GM19463 (cell line): ENCODE results near the gene CFAP74.

ENCODE experiments used
- ATAC-seq: cut with Tn5 transposase; IDR thresholded peaks from one replicate; pipeline ENCODE4 v1.9.1; 2021; ENCODE audit warnings: mild to moderate bottlenecking, moderate library complexity; ENCODE audit not compliant: unreplicated experiment

Gene CFAP74

DNA sequence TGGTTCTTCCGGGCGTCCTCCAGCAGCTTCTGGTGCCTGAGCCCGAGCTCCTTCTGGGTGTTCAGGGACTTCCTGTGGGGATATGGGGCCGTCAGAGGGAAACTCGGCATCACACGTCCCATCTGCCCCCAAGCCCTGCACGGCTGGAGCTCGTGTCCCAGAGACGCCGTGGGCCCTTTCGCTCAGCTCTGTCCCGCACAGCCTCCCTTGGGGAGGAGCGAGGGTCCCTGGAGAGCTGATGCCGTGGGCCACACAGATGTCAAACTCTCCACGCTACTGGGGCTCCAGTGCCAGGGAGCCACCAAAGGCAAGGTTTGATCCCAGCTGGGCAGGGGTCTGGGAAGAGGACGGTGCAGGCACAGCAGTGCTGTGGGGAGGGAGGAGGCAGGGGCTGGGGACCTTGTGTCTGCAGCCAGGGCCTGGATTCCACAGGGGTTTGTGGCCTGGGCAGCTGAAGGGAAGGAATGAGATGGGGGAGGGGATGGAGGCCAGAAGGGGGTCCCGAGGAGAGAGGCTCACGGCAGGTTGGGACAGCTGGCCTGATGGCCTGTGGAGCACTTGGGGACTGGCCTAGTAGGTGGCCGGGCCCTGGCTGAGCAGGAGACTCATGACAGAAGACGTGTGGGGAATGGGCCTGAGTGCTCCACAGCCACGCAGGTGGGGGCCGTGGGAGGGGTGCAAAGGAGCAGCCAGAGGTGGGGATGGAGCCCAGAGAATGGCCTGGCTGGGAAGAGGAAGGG is 30.4 kb downstream of the CFAP74 start:
- no peak for ATAC-seq

DNA sequence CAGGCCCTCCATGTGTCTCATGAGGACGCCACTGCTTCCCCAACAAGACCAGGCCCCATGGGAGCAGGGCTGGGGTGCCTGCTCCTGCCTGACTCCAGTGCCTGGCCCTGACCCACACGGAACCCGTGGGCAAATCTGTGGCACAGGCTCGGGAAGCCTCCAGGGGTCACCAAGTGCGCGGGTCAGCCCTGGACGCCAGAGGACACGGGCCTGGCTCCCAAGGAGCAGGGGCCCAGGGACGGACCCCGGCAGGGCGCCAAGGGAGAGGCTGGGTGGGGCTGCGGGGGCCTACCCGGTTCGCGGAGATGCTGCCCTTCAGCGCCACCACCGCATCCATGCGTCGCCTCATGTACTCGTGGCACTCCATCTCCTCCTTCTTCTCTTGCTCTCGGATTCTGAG is 31.9 kb downstream of the CFAP74 start:
- no peak for ATAC-seq

DNA sequence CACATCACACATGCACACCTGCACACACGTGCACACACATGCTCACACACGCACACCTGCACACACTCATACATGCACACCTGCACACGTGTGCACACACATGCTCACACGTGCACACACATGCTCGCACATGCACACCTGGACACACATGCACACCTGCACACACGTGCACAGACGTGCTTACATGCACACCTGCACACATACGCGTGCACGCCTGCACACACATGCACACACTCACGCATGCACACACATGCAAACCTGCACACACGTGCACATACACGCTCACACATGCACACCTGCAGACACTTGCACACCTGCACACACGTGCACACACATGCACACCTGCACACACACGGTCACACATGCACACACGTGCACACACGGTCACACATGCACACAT is 32.6 kb downstream of the CFAP74 start:
- no peak for ATAC-seq

DNA sequence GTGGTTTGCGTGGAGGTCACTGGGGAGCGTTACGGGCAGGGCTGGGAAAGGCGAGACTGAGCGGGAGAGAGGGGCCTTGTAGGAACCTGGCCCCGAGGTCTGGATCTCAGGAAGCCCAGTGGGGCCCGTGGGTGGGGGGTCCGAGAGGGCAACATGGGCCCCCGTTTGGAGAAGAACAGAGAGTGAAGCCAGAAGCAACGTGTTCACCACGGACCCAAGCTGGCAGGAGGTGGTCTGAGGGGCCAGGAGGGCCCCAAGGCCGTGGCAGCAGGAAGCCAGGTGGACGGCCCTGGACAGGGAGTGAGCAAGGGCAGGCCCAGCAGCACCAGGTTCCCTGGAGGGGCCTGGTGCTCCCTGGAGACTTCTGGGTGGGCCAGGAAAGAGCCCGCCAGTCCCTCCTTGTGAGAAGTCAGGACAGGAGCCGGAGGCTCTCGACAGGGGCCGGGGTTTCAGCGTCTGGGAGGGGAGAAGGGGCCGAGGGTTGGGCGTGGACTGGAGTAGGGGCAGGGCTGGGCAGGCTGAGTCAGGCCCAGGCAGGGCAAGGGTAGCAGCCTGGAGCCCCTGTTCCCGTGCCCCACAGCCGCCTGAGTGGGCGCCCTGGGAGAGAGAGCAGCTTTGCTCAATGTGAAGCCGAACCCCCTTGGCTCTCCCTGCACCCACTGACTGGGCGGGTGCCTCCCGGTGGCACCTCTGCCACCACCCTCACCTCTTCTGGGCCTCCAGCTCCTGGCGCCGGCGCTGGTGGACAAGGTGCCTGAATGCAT is 33.5 kb downstream of the CFAP74 start:
- ATAC-seq: no peak

DNA sequence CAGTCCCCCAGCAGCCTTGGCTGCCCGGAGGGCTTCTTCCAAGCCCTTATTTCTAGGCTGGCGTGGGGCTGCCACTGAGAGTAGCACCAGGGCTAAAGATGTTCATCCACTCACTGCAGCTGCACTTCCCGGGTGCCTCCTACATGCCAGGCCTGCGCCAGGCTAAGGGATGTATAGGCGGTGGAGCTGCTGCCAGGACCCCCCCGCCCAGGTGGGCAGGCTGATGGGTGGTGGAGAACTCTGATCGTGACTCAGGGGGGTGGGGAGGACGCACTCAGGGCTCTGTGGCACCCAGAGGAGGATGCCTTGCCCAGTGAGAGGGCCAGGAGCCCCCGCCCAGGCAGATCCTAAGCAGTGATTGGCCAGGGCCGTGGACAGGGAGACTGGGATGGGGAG is 34.1 kb downstream of the CFAP74 start:
- ATAC-seq: no peak

DNA sequence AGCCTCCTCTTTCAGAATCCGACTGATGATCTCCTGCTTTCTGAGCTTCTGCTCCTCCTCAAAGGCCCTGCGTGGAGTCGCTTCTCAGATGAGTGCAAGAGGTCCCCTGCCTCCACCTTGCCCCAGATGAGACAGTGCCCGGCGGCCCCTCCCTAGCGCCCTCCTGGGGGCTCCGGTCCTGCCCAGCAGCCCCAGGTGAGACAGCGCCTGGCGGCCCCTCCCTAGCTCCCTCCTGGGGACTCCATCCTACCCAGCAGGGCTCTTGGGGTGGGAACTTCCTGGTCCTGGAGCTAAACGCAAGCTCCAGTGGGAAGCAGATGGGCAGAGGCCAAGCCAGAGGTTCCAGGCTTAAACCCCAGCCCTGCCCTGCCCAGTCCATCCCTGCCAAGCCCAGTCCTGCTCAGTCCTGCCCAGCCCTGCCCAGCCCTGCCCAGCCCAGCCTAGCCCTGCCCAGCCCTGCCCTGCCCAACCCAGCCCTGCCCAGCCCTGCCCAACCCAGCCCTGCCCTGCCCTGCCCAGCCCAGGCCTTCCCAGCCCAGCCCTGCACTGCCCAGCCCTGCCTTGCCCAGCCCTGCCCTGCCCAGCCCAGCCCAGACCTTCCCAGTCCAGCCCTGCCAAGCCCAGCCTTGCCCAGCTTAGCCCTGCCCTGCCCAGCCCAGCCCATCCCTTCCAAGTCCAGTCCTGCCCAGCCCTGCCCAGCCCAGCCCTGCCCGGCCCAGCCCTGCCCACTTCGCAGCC is 34.6 kb downstream of the CFAP74 start:
- no peak for ATAC-seq

DNA sequence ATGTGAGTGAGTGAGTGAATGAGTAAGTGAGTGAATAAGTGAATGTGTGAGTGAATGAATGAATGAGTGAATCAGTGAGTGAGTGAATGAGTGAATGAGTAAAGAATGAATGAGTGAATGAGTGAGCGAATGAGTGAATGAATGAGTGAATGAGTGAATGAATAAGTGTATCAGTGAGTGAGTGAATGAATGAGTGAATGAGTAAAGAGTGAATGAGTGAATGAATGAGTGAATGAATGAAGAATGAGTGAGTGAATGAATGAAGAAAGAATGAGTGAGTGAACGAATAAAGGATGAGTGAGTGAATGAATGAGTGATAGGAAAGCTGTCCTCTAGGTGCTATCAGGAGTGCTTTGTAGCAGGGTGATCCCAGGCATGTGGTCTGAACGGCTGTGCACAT is 35.7 kb downstream of the CFAP74 start:
- ATAC-seq: no peak

DNA sequence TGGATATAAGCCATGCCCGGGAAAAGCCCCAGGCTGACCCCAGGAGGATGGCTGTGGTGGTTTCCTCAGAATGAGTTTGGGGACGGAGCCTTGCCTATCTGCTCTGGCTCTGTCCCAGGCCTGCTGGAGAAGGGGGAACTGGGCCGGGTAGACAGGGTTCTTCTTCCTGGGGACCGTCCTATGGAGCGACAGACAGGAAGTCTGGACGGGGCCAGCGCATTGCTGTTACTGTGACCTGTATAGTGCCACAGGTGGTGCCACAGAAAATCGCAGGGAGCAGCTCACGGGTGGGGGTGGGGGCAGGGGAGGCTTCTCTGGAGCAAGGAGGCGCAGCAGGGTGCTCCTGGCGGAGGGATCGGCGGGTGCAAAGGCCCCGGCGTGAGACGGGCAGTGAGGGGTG is 36.4 kb downstream of the CFAP74 start:
- no peak for ATAC-seq

DNA sequence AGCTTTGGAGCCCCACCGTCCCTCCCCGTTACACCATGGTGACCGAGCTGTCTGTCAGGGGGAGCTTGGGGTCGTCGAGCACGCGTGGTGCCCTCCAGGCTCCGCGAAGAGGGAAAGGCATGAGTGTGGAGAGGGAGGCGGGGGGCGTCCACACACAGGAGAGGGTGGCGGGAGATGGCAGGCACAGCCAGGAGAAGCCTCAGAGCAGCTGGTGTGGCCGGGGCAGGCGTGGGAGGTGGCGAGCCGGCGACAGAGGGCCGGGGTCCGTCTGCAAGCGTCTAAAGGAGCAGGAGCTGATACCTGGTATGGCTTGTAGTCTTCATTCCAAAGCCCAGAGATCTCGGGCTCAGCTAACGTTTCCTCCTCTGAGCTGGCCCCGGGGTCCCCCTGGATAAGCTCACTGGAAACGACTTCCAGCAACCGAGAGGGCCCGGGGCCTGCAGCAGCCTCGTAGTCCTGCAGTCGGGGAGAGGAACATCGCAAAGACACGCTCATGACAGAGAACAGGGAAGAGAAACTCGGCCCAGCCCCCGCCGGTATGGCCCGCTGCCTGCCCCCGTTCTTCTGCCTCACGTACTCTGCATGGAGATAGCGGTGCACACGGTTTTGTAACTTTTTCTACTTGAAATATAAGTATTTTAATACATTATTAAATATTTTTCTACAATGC is 37.4 kb downstream of the CFAP74 start:
- ATAC-seq: no peak

DNA sequence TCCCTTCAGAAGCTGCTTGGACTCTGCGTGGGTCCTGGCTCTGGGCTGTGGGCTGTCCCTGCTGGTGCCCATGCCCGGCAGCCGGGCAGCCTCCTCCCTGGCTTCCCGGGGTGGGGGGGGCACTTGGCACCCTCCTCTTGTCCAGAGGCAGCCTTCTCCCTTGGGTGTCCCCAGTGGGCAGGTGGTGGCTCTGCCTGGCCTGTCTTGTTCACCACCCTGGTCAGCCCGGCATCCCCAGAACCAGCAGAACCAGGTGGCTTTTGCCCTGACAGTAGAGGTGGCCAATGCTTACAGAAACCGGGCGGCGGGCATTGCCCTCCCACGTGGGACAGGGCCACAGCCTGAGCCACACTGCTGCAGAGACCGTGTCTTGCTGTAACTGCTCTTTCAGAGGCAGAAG is 38.0 kb downstream of the CFAP74 start:
- no peak for ATAC-seq

DNA sequence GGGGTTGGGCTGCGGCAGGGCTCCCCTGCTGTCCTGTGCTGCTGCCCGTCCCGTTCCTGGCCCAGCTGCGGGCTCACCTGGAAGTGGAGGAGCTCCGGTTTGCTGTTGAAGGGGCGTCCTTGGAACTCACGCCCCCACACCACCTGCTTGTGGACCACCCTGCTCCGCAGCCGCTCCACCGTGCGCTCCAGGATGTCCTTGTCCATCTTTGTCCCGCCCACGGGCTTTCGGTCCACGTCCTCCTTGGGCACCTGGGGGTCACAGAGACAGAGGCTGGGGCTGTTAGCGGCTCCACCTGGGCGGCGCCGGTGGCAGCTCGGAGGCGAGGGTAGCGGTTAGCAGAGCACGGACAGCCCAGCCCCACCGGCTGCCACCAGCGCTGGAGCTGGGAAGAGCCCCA is 38.8 kb downstream of the CFAP74 start:
- ATAC-seq: no peak

DNA sequence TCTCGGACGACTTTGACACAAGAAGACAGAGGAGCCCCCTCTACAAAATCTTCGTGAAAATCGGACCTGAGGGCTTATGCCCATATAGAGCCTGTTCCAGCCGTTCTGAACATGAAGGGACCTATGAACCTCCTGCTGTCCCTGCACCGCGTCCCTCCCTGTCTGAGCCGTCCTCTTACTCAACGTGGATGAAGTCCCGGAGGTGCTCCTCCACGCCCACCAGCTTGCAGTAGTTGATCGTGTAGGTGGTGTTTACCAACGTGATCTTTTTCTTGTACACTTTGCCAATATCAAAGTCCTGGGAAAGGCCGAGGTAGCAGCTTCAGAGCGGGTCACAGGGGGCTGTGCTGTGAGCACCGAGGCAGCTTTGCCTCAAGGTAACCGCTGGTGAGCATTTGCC is 40.0 kb downstream of the CFAP74 start:
- ATAC-seq: no peak

DNA sequence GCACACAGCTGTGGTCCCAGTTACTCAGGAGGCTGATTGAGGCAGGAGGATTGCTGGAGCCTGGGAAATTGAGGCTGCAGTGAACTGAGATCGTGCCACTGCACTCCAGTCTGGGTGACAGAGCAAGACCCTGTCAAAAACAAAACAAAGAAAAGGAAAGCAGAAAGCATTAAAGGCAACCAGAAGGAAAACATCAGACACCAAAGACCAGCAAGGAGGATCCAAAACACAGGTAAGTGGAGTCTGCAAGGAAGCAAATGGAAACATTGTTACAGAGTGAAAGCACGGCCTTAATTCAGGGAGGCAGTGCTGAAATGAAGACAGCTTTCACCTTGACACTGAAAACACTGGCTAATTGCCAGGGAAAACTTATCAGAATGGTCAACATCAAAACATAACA is 40.8 kb downstream of the CFAP74 start:
- ATAC-seq: no peak

DNA sequence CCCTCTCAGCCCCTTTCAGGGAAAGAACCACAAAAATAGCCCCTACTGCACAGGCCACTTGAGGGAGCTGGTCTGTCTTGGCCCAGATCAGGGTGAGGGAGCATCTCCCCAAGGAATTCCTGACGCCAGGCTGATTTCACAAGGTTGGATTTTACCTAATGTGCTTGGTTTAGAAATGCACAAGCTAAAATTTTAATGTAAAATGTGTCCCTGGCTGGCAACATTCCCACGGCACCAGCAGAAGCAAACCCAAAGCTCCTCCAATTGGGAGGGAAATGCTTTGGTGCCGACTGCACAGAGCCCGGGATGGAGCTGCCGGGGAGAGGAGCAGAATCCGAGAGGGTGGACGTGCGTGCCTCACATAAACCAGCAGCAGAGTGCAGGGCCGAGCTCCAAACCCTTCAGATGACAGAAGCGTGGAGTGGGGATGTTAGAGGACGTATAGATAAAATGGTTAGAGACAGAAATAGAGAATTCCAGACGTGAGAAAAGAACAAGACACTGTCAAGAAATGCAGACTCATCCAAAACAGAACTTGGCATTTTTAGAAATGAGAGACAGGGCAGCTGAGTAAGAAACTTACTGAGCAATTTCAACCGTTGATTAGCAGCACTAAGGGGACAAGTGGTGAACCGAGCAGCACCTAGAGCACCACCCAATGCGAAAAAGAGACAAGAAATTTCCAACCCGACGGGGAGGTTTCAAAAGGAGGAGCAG is 42.9 kb downstream of the CFAP74 start:
- ATAC-seq: no peak

DNA sequence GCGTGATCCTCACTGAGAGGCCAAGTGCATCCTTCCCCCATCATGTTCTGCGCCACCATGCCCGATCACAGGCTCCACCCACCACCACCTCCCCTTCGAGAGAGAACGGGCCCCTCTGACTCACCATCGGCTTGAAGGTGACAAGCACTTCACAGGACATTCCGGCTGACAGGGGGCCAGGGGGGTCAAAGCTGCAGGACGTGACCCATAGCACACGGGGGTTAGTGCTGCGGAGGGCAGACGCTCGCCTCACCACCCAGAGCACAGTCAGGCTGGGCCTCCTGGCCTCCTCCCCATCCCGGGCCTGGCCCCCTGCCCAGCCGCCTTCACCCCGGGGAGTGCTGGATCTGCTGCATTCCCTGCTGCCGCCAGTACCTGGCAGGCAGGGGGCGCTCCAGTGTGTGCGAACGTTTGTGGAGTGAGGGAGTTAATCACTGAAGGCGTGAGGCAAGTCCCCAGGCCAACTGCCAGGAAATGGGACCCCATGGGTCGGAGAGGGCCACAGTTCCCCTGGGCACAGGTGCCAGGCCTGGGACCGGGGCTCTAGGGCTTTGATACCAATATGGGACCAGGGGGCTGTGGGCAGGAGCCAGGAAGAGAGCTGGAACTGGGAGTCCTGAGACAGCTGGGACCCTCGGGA is 43.6 kb downstream of the CFAP74 start:
- ATAC-seq: no peak

DNA sequence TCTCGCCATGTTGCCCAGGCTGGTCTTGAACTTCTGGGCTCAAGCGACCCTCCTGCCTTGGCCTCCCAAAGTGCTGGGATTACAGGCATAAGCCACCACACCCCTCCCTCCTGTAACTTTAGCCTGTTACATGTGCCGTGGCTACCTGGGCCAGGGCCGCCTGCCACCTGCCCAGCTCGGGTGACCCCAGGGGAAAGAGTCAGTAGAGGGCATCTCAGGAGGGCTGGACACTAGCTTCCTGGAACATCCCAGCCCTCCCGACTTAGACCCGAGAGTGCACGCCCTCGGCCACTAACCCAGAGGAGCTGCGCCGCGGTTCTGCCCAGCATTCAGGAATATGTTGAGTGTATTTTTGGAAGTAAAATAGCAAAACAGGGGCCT is 44.1 kb downstream of the CFAP74 start:
- no peak for ATAC-seq

DNA sequence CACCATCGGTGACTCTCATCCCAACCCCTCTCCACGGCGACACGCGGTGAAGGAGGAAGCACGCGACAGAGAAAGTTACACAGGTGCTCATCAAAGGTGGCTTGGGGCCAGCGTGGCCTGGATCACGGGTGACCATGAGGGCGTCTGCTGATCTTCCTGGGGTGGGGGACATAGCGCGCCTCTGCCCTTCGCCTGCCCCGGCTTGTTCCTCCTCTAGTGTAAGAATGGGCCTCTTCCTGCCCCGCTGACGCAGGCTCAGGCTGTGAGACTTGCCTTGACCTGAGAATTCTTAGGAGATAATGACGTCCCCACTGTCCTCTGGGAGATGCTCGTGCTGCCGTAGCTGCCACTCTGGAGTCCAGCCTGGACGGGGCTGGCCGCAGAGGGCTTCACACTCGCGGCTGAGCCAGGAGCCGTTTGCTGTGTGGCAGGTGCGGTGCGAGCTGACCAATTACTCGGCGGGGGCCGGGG is 45.5 kb downstream of the CFAP74 start:
- no peak for ATAC-seq

DNA sequence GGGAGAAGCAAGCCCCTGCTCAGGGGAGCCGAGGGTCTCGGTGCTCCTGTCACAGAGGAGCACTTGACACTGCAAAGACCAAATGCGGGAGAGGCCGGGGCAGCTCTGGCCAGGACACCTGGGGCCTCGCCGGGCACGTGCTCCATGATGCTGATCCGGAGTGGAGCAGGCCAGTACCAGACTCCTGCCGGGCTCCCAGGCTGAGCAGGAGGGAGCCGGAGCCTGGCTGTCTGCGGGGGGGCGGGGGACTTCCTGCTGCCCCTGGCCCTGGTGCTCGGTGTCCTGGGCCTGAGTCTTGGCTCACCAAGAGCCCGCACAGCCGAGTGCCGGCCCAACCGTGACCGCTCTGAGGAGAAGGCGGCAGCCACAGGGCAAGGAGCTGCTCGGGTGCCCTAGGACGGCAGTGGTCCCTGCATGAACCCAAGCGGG is 46.0 kb downstream of the CFAP74 start:
- no peak for ATAC-seq

DNA sequence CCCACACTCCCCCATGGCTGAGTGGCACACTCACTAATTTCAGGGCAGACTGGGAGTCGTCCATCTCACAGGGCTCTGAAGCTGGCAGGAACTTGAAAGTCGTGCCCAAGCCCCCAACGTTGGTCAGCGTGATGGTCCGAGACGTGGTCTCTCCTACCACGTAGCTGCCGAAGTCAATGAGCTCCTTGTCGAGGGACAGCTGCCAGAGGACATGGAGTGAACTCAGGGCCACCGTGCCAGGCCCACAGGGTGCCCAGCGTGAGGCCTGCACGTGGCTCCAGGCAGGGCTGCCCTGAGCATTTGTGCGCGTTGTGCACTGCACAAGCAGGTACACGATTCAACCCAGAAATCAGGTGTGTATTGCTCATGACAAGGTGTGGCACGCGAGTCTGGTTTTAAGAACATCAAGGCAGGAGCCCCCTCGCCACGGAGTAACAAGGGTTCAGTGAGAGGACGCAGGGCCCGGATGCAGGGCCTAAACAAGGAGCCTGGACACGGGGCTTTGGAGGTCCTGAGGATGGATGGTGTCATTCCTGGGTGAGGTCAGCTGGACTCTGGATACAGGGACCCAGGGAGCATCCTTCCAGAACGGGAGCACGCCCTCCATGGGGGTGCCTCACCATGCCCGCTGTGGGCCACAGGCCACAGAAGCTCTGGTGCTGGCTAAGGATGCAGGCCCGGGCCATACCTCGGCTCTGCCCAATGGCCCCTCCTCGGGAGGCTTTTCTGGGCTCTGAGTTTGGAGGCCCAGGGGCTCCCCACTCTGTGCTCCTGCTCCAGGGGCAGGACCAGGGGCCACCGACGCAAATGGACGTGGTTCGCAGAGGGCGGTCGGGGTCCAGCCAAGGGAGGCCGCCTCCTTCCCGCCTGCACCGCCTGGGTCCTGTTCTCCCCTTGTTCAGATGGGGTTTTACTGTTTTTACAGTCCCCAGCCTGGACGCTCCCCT is 46.7 kb downstream of the CFAP74 start:
- no peak for ATAC-seq
